GM23338 (cell line): ENCODE data around the gene MEGF8. TPM values are rescaled to one million over a fixed set of nuclear protein-coding genes. Genes with fewer than 3 reads are reported as not detected.

Experiments used
- ATAC-seq: fragments of 200-7000 bp; cut with Tn5 transposase; 3 replicates; pipeline ENCODE4 v1.9.1; 2020
- DNase-seq: peaks from one replicate; pipeline ENCODE4 v3.0.0-alpha.2; 2015; ENCODE audit warnings: low spot score
- H2AFZ ChIP-seq: fragments of 200-600 bp; sonication (generic); 2 replicates; pipeline ENCODE4 v1.8.0; 2016; ENCODE audit warnings: antibody characterized with exemption, mild to moderate bottlenecking, moderate library complexity
- H3F3A ChIP-seq: fragments of 200-600 bp; sonication (generic); replicated peaks from 2 replicates; pipeline ENCODE4 v1.8.0; 2017; ENCODE audit warnings: antibody characterized with exemption, mixed run types, low read depth
- H3K27ac ChIP-seq: fragments of 200-600 bp; sonication (generic); 2 replicates; pipeline ENCODE4 v1.6.1; 2016; ENCODE audit warnings: low read depth
- H3K27me3 ChIP-seq: fragments of 200-600 bp; sonication (generic); 2 replicates; pipeline ENCODE4 v1.8.0; 2016; ENCODE audit warnings: mild to moderate bottlenecking, mixed run types, moderate library complexity; ENCODE audit not compliant: insufficient read depth
- H3K36me3 ChIP-seq: fragments of 200-600 bp; sonication (generic); 2 replicates; pipeline ENCODE4 v1.8.0; 2016; ENCODE audit warnings: mild to moderate bottlenecking; ENCODE audit not compliant: insufficient read depth
- H3K4me1 ChIP-seq: fragments of 200-600 bp; sonication (generic); 2 replicates; pipeline ENCODE4 v1.8.0; 2016; ENCODE audit warnings: mild to moderate bottlenecking, moderate library complexity; ENCODE audit not compliant: insufficient read depth
- H3K4me2 ChIP-seq: fragments of 200-600 bp; sonication (generic); 2 replicates; pipeline ENCODE4 v1.7.1; 2017; ENCODE audit warnings: mixed run types
- H3K4me3 ChIP-seq: fragments of 200-600 bp; sonication (generic); 2 replicates; pipeline ENCODE4 v1.6.1; 2016; ENCODE audit warnings: mixed run types
- H3K79me2 ChIP-seq: fragments of 200-600 bp; sonication (generic); replicated peaks from 2 replicates; pipeline ENCODE4 v1.8.0; 2017; ENCODE audit warnings: mild to moderate bottlenecking; ENCODE audit not compliant: insufficient read depth
- H3K9me2 ChIP-seq: fragments of 200-600 bp; sonication (generic); 2 replicates; pipeline ENCODE4 v1.8.0; 2017; ENCODE audit not compliant: insufficient read depth
- H4K20me1 ChIP-seq: fragments of 200-600 bp; sonication (generic); replicated peaks from 2 replicates; pipeline ENCODE4 v1.8.0; 2017; ENCODE audit warnings: mild to moderate bottlenecking; ENCODE audit not compliant: insufficient read depth
- H3K27ac Mint-ChIP-seq: 2 replicates; pipeline ENCODE4 v1.8.0; 2020; ENCODE audit warnings: inconsistent platforms, mild to moderate bottlenecking, moderate library complexity, mixed read lengths
- H3K27me3 Mint-ChIP-seq: 3 replicates; pipeline ENCODE4 v1.8.0; 2022; ENCODE audit warnings: low read depth, mild to moderate bottlenecking, moderate library complexity, mixed read lengths, inconsistent platforms; ENCODE audit not compliant: insufficient read depth, poor library complexity
- H3K36me3 Mint-ChIP-seq: 3 replicates; pipeline ENCODE4 v1.8.0; 2021; ENCODE audit warnings: low read depth, mild to moderate bottlenecking, inconsistent platforms, moderate library complexity, mixed read lengths
- H3K4me1 Mint-ChIP-seq: 3 replicates; pipeline ENCODE4 v1.8.0; 2020; ENCODE audit warnings: mild to moderate bottlenecking, inconsistent platforms, mixed read lengths
- H3K4me3 Mint-ChIP-seq: 3 replicates; pipeline ENCODE4 v1.8.0; 2021; ENCODE audit warnings: moderate library complexity, mild to moderate bottlenecking, inconsistent platforms, mixed read lengths
- H3K9me3 Mint-ChIP-seq: 3 replicates; pipeline ENCODE4 v1.8.0; 2020; ENCODE audit warnings: moderate library complexity, mild to moderate bottlenecking, inconsistent platforms, mixed read lengths
- CREB1 ChIP-seq: fragments of 250-450 bp; sonication (Bioruptor Pico); IDR thresholded peaks from 2 replicates; pipeline ENCODE4 v1.5.0; 2020; ENCODE audit warnings: low read depth, mild to moderate bottlenecking, moderate library complexity
- ETS1 ChIP-seq: IDR thresholded peaks from 2 replicates; pipeline ENCODE4 v1.6.1; 2016; ENCODE audit warnings: antibody characterized with exemption
- EZH2 ChIP-seq: fragments of 200-600 bp; sonication (generic); IDR thresholded peaks from one replicate; pipeline ENCODE4 v1.8.0; 2017; ENCODE audit warnings: antibody characterized with exemption, mild to moderate bottlenecking, low read depth; ENCODE audit not compliant: unreplicated experiment
- EZH2phosphoT487 ChIP-seq: fragments of 200-600 bp; sonication (generic); IDR thresholded peaks from one replicate; pipeline ENCODE4 v1.8.1; 2018; ENCODE audit warnings: antibody characterized with exemption; ENCODE audit not compliant: unreplicated experiment
- JUNB ChIP-seq: IDR thresholded peaks from one replicate; pipeline ENCODE4 v1.6.1; 2016; ENCODE audit warnings: antibody characterized with exemption; ENCODE audit not compliant: unreplicated experiment
- NANOG ChIP-seq: IDR thresholded peaks from 2 replicates; pipeline ENCODE4 v1.6.1; 2016; ENCODE audit warnings: antibody characterized with exemption, borderline replicate concordance
- POLR2AphosphoS5 ChIP-seq: IDR thresholded peaks from 2 replicates; pipeline ENCODE4 v1.6.1; 2016; ENCODE audit warnings: antibody characterized with exemption, low read depth
- STAT1 ChIP-seq: IDR thresholded peaks from one replicate; pipeline ENCODE4 v1.6.1; 2016; ENCODE audit warnings: antibody characterized with exemption; ENCODE audit not compliant: unreplicated experiment
- ZNF114 ChIP-seq: fragments of 250-450 bp; sonication (Bioruptor Pico); IDR thresholded peaks from 2 replicates; pipeline ENCODE4 v1.5.0; 2020; ENCODE audit warnings: mild to moderate bottlenecking, moderate library complexity
- ZNF331 ChIP-seq: fragments of 250-450 bp; sonication (Bioruptor Pico); IDR thresholded peaks from 2 replicates; pipeline ENCODE4 v1.5.0; 2020; ENCODE audit warnings: low read depth, mild to moderate bottlenecking, moderate library complexity
- polyA plus RNA-seq: library from polyadenylated mRNA; unstranded; fragments of >200 nt; fragmentation: Nextera tagmentation; extraction: Ambion mirVana; gene quantifications from 2 replicates; pipeline ENCODE4 v1.2.1, GENCODE V29; 2016
- total RNA-seq: library from RNA; depleted of rRNA; stranded (reverse); fragments of >200 nt; shearing (Covaris generic); gene quantifications from 2 replicates; pipeline ENCODE4 v1.2.3, GENCODE V29; 2014
- TF ChIP-seq, protein P1 (sequence below), 2 experiments: fragments of 200-600 bp in 1 of 2; sonication (generic) in 1 of 2; conservative IDR thresholded peaks; 2 replicates each; pipeline versions ENCODE4 v1.5.1 to v1.6.1; 2016 to 2017; ENCODE audit warnings: antibody characterized with exemption in 2 of 2, low read depth in 2 of 2, mild to moderate bottlenecking in 2 of 2, moderate library complexity in 1 of 2
- TF ChIP-seq, protein P2 (sequence below): fragments of 250-450 bp; sonication (Bioruptor Pico); IDR thresholded peaks from 2 replicates; pipeline ENCODE4 v1.5.0; 2020; ENCODE audit warnings: mild to moderate bottlenecking, moderate library complexity
- TF ChIP-seq, protein P3 (sequence below): IDR thresholded peaks from one replicate; pipeline ENCODE4 v1.6.1; 2018; ENCODE audit warnings: antibody characterized with exemption; ENCODE audit not compliant: unreplicated experiment

MEGF8 gene
- total and polyA plus RNA-seq, 2 experiments from 2014 or later, result 6.2 to 40.5 TPM

- H3K27me3 Mint-ChIP-seq, result peaks cover 20% of the 10 kb centered on the region
- H3K36me3 Mint-ChIP-seq, result no peaks in the 10 kb centered on the region
- no peak for DNase-seq
- no peaks in the 10 kb centered on the region for H3K36me3 ChIP-seq
- H3K27ac ChIP-seq, result no peak overlapping the region
- H3F3A ChIP-seq, result peaks cover 6% of the 10 kb centered on the region
- no peaks in the 10 kb centered on the region for H3K9me2 ChIP-seq
- peaks cover 14% of the 10 kb centered on the region for H3K27me3 ChIP-seq
- no peak overlapping the region for H3K4me2 ChIP-seq
- no peaks in the 10 kb centered on the region for H3K9me3 Mint-ChIP-seq
- no peak overlapping the region for H2AFZ ChIP-seq
- peaks cover 10% of the 10 kb centered on the region for H3K79me2 ChIP-seq
- H3K27ac Mint-ChIP-seq, result no peak overlapping the region
- H4K20me1 ChIP-seq, result no peaks in the 10 kb centered on the region
- no peak overlapping the region for H3K4me3 ChIP-seq
- H3K4me1 Mint-ChIP-seq, result peaks cover 14% of the 10 kb centered on the region
- TF ChIP-seq, protein P1, sequence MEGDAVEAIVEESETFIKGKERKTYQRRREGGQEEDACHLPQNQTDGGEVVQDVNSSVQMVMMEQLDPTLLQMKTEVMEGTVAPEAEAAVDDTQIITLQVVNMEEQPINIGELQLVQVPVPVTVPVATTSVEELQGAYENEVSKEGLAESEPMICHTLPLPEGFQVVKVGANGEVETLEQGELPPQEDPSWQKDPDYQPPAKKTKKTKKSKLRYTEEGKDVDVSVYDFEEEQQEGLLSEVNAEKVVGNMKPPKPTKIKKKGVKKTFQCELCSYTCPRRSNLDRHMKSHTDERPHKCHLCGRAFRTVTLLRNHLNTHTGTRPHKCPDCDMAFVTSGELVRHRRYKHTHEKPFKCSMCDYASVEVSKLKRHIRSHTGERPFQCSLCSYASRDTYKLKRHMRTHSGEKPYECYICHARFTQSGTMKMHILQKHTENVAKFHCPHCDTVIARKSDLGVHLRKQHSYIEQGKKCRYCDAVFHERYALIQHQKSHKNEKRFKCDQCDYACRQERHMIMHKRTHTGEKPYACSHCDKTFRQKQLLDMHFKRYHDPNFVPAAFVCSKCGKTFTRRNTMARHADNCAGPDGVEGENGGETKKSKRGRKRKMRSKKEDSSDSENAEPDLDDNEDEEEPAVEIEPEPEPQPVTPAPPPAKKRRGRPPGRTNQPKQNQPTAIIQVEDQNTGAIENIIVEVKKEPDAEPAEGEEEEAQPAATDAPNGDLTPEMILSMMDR (conservative IDR thresholded peaks at IDR 0.05; ENCODE audit: low read depth in 2 of 2), result no peak
- TF ChIP-seq, protein P2, sequence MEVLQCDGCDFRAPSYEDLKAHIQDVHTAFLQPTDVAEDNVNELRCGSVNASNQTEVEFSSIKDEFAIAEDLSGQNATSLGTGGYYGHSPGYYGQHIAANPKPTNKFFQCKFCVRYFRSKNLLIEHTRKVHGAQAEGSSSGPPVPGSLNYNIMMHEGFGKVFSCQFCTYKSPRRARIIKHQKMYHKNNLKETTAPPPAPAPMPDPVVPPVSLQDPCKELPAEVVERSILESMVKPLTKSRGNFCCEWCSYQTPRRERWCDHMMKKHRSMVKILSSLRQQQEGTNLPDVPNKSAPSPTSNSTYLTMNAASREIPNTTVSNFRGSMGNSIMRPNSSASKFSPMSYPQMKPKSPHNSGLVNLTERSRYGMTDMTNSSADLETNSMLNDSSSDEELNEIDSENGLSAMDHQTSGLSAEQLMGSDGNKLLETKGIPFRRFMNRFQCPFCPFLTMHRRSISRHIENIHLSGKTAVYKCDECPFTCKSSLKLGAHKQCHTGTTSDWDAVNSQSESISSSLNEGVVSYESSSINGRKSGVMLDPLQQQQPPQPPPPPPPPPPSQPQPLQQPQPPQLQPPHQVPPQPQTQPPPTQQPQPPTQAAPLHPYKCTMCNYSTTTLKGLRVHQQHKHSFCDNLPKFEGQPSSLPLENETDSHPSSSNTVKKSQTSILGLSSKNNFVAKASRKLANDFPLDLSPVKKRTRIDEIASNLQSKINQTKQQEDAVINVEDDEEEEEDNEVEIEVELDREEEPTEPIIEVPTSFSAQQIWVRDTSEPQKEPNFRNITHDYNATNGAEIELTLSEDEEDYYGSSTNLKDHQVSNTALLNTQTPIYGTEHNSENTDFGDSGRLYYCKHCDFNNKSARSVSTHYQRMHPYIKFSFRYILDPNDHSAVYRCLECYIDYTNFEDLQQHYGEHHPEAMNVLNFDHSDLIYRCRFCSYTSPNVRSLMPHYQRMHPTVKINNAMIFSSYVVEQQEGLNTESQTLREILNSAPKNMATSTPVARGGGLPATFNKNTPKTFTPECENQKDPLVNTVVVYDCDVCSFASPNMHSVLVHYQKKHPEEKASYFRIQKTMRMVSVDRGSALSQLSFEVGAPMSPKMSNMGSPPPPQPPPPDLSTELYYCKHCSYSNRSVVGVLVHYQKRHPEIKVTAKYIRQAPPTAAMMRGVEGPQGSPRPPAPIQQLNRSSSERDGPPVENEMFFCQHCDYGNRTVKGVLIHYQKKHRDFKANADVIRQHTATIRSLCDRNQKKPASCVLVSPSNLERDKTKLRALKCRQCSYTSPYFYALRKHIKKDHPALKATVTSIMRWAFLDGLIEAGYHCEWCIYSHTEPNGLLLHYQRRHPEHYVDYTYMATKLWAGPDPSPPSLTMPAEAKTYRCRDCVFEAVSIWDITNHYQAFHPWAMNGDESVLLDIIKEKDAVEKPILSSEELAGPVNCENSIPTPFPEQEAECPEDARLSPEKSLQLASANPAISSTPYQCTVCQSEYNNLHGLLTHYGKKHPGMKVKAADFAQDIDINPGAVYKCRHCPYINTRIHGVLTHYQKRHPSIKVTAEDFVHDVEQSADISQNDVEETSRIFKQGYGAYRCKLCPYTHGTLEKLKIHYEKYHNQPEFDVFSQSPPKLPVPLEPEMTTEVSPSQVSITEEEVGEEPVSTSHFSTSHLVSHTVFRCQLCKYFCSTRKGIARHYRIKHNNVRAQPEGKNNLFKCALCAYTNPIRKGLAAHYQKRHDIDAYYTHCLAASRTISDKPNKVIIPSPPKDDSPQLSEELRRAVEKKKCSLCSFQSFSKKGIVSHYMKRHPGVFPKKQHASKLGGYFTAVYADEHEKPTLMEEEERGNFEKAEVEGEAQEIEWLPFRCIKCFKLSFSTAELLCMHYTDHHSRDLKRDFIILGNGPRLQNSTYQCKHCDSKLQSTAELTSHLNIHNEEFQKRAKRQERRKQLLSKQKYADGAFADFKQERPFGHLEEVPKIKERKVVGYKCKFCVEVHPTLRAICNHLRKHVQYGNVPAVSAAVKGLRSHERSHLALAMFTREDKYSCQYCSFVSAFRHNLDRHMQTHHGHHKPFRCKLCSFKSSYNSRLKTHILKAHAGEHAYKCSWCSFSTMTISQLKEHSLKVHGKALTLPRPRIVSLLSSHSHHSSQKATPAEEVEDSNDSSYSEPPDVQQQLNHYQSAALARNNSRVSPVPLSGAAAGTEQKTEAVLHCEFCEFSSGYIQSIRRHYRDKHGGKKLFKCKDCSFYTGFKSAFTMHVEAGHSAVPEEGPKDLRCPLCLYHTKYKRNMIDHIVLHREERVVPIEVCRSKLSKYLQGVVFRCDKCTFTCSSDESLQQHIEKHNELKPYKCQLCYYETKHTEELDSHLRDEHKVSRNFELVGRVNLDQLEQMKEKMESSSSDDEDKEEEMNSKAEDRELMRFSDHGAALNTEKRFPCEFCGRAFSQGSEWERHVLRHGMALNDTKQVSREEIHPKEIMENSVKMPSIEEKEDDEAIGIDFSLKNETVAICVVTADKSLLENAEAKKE, result no peak
- TF ChIP-seq ETS1 (no peak), NANOG (no peak), EZH2 (no peak), JUNB (no peak), EZH2phosphoT487 (no peak), ZNF331 (CRISPR knock-in tag) (no peak), CREB1 (no peak), ZNF114 (no peak), POLR2AphosphoS5 (no peak), STAT1 (no peak)
- TF ChIP-seq, protein P3, sequence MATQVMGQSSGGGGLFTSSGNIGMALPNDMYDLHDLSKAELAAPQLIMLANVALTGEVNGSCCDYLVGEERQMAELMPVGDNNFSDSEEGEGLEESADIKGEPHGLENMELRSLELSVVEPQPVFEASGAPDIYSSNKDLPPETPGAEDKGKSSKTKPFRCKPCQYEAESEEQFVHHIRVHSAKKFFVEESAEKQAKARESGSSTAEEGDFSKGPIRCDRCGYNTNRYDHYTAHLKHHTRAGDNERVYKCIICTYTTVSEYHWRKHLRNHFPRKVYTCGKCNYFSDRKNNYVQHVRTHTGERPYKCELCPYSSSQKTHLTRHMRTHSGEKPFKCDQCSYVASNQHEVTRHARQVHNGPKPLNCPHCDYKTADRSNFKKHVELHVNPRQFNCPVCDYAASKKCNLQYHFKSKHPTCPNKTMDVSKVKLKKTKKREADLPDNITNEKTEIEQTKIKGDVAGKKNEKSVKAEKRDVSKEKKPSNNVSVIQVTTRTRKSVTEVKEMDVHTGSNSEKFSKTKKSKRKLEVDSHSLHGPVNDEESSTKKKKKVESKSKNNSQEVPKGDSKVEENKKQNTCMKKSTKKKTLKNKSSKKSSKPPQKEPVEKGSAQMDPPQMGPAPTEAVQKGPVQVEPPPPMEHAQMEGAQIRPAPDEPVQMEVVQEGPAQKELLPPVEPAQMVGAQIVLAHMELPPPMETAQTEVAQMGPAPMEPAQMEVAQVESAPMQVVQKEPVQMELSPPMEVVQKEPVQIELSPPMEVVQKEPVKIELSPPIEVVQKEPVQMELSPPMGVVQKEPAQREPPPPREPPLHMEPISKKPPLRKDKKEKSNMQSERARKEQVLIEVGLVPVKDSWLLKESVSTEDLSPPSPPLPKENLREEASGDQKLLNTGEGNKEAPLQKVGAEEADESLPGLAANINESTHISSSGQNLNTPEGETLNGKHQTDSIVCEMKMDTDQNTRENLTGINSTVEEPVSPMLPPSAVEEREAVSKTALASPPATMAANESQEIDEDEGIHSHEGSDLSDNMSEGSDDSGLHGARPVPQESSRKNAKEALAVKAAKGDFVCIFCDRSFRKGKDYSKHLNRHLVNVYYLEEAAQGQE, result no peak
- 0 out of 2 replicates have a peak, but pooled peaks cover 6% of the 10 kb centered on the region for H3K4me1 ChIP-seq
- no peak overlapping the region; the same call in 2 of the 3 replicates for H3K4me3 Mint-ChIP-seq
- ATAC-seq, result no peak
Measured at GRCh38 chr19:42322305-42322704, 3.1 kb upstream of the MEGF8 start.
